ENCODE measurements around the gene ATP2C1. TPM values are rescaled to one million over a fixed set of nuclear protein-coding genes. Genes with fewer than 3 reads are reported as not detected.
"Not testable (repeated sequence)": the region's sequence is repeated elsewhere in the genome, so short reads cannot be mapped to it uniquely, and the experiment has no call there.

Gene ATP2C1, protein sequence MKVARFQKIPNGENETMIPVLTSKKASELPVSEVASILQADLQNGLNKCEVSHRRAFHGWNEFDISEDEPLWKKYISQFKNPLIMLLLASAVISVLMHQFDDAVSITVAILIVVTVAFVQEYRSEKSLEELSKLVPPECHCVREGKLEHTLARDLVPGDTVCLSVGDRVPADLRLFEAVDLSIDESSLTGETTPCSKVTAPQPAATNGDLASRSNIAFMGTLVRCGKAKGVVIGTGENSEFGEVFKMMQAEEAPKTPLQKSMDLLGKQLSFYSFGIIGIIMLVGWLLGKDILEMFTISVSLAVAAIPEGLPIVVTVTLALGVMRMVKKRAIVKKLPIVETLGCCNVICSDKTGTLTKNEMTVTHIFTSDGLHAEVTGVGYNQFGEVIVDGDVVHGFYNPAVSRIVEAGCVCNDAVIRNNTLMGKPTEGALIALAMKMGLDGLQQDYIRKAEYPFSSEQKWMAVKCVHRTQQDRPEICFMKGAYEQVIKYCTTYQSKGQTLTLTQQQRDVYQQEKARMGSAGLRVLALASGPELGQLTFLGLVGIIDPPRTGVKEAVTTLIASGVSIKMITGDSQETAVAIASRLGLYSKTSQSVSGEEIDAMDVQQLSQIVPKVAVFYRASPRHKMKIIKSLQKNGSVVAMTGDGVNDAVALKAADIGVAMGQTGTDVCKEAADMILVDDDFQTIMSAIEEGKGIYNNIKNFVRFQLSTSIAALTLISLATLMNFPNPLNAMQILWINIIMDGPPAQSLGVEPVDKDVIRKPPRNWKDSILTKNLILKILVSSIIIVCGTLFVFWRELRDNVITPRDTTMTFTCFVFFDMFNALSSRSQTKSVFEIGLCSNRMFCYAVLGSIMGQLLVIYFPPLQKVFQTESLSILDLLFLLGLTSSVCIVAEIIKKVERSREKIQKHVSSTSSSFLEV
- total RNA-seq: 10 to 100 TPM; 57.5 to 63.8 TPM

DNA sequence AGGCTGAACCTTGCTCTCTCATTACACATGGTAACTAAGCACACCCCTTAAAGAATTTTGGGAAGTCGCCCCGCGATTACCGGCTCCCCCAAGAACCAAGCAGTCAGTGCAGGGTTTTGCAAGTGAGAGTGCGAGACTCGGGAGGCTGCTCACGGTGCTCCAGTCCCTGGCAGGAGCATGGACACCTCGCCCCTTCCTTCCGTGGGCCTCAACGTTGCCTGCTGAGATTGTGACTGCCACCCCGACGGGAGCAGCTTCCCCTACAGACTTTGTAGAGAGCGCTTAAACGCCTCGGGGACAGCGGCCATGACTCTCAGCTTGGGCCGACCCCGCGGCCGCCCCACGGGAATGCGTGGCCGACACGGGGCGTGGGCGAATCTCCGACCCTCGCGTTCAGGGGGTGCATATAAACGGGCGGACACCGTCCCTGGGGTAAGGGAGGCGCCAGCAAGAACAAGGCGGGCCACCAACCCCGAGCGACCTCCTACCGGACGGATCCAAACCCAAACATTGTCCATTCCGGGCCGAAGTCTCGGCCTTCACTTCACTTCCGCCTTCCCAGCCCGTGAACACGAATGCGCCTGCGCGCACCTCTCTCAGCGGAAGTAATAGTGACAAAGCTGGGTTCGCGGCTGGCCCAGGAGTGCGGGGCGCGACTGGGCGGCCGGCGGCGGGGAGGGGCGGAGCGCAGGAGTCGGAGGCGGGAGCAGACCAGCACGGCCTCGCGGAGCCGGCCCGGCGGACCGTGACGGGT is at the start of gene ATP2C1:
TSS of gene ATP2C1 (plus strand) at position 709 of the 754 bp plus-strand sequence. CDS start 686 bp downstream, outside the sequence.
- DNase-seq: peak; percentile 93
- Mint-ChIP-seq H3K27me3 (no peaks in the 10 kb centered on the region), H3K4me1 (peaks cover 36% of the 10 kb centered on the region), H3K4me3 (peak within 1 kb of the TSS; percentile 93), H3K9me3 (no peaks in the 10 kb centered on the region), H3K36me3 (ENCODE audit: low read depth) (peaks cover 3% of the 10 kb centered on the region), H3K27ac (peak within 1 kb of the TSS; percentile 97)
- ChIA-PET POLR2A (interaction anchor here (0.5 to 3.6 kb wide), 35 partner anchors 8 to 714 kb away, joined by 3 to 48 read pairs (median 4); partner anchors contain the start of genes ASTE1, NEK11, NUDT16 and PIK3R4), CTCF (interaction anchor here (0.6 to 4.4 kb wide), 28 partner anchors 9 to 800 kb away, joined by 3 to 52 read pairs (median 4); partner anchors contain the start of genes ASTE1, NEK11 and PIK3R4)

DNA sequence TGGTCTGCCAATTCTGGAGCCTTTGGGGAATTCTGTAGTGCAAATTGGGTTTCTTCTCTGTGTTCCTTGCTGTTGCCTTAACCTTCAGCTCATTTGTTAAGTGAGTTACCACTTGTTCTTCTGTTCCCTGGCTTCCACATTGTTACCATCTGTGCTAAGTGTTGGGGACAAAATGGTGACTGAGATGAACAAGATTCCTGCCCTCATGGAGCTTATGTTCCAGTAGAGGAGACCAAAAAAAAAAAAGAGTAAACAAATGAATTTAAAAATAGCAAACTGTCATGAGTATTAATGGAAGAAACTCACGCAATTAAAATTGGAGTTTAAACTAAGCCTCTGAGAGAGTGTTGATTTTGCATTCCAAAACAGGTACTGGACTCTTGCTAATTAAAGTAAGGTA is 49.4 kb upstream of the ATP2C1 start:
- CTCF ChIA-PET: no interaction called here
- no peak for DNase-seq
- Mint-ChIP-seq H3K9me3 (no peaks in the 10 kb centered on the region), H3K4me1 (peaks cover 5% of the 10 kb centered on the region), H3K27ac (no peak overlapping the region), H3K36me3 (ENCODE audit: low read depth) (no peaks in the 10 kb centered on the region), H3K27me3 (peaks cover 4% of the 10 kb centered on the region), H3K4me3 (no peak overlapping the region)
- POLR2A ChIA-PET: no interaction called here

DNA sequence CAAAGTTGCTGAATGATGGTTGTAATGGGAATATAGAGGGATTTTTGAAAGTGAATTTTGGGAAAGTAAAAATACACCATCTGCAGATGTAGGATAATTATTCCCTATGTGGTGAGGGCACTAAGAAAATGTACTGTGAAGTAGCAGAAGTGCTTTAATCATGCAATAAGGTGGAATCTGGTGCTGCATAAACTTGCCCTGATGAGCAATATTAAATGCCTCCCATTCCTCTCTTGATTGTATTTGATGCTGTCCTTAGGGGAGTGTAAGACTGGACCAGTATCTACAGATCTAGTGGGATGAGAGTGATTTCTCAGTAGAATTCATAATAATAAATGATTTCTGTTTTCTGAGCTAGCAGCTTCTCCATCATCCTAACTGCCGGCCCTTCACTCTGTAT is 47.7 kb upstream of the ATP2C1 start:
- H3K9me3 Mint-ChIP-seq: no peaks in the 10 kb centered on the region
- H3K36me3 Mint-ChIP-seq (ENCODE audit: low read depth): no peaks in the 10 kb centered on the region
- H3K27ac Mint-ChIP-seq: no peak overlapping the region
- POLR2A ChIA-PET: no interaction called here
- H3K27me3 Mint-ChIP-seq: peaks cover 5% of the 10 kb centered on the region
- H3K4me3 Mint-ChIP-seq: no peak overlapping the region
- peaks cover 22% of the 10 kb centered on the region for H3K4me1 Mint-ChIP-seq
- DNase-seq: no peak
- CTCF ChIA-PET: no interaction called here

DNA sequence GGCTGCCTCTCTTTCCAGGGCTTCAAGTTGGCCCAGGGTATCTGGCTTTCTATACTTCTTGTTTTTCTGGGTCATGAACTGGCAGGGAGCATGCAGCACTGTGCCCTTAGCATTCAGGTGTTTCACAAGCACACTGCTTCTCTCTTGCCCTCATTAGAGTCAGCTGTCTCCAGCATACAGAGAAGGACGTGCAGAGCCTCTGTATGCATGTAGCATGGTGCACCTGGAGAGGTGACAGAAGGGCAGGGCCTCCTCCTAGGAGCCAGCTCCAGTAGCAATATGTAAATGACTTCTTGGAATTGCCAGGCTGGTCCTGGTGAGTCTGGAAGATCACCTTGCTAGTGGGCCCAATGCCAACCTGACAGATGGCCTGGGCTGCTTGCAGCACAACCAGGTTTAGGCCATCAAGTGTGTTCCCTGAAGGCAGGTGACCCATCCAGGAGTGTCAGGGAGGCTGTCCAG is 44.8 kb upstream of the ATP2C1 start:
- POLR2A ChIA-PET: no interaction called here
- no peak overlapping the region for H3K4me3 Mint-ChIP-seq
- no peak overlapping the region for H3K27ac Mint-ChIP-seq
- H3K4me1 Mint-ChIP-seq: peaks cover 28% of the 10 kb centered on the region
- peaks cover 13% of the 10 kb centered on the region for H3K27me3 Mint-ChIP-seq
- CTCF ChIA-PET: interaction anchor here (2.0 kb wide), 1 partner anchor 45 kb away, joined by 8 read pairs; the partner anchor contains the start of gene ATP2C1
- H3K36me3 Mint-ChIP-seq (ENCODE audit: low read depth): no peaks in the 10 kb centered on the region
- no peak for DNase-seq
- H3K9me3 Mint-ChIP-seq: no peaks in the 10 kb centered on the region

DNA sequence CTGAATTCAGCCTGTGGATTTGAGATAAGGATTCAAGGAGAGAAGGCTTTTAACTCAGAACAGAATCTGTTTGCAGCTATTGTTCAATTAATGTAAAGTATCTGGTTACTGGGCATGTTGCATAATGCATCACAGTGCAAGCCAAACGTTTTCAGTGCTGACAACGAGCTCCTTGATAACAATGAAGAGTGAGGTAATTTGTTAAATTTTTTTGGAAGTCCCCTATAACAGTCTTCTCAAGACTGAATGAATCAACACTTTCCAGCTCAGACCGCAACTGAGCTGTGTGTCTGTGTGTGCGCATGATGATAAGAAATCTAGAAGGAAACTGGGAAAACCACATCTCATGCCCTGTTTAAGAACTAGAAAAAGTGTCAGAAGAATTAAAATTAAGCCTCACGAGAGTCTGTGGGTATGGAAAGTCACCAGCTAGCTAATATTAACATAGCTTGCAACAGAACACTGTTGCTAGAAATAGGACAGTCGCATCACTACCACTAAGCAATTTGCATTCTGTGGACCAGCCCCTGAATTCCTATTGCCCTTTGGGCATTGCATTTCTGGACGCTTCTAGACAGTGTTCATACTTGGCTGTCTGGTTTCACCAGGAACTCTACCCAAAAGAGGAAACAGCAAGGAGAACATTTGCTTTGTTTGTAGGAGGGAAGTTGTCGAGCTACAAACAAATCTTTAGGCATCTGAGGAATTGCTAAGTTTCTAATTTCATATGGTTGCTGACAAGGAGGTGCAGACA is 43.7 kb upstream of the ATP2C1 start:
- no peaks in the 10 kb centered on the region for H3K9me3 Mint-ChIP-seq
- H3K4me3 Mint-ChIP-seq: peak overlapping the region; percentile 17
- peak; percentile 55 for DNase-seq
- H3K36me3 Mint-ChIP-seq (ENCODE audit: low read depth): peaks cover 3% of the 10 kb centered on the region
- peaks cover 28% of the 10 kb centered on the region for H3K4me1 Mint-ChIP-seq
- ChIA-PET CTCF (interaction anchor here (0.5 to 2.0 kb wide), 3 partner anchors 34 to 103 kb away, joined by 4 to 8 read pairs (median 5); partner anchors contain the start of gene ATP2C1), POLR2A (interaction anchor here (0.8 to 1.1 kb wide), 3 partner anchors 43 to 174 kb away, joined by 3 to 8 read pairs (median 3); partner anchors contain the start of genes ATP2C1 and PIK3R4)
- peak overlapping the region; percentile 28 for H3K27ac Mint-ChIP-seq
- peaks cover 19% of the 10 kb centered on the region for H3K27me3 Mint-ChIP-seq

DNA sequence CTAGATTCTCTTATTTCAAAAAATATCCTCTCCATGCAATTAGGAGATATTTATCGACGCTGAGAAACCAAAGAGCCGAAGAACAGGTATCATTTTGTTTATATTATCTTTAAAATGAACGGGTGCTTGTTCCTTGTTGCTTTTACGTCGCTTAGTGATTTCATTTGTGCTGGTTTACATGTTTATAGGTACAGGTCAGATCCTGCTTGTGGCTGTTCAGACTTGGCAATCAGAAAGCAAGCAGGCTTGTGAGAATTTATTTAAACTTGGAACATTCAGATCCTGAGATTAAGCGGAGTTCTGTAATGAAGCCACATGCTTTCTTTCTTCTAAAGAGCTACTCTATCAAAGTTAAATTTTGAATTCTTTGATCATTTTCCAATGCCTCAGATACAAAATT is 43.0 kb upstream of the ATP2C1 start:
- Mint-ChIP-seq H3K4me1 (peaks cover 28% of the 10 kb centered on the region), H3K36me3 (ENCODE audit: low read depth) (peaks cover 3% of the 10 kb centered on the region), H3K9me3 (no peaks in the 10 kb centered on the region), H3K27ac (no peak overlapping the region), H3K4me3 (peak overlapping the region; percentile 17), H3K27me3 (peaks cover 23% of the 10 kb centered on the region)
- no peak for DNase-seq
- POLR2A ChIA-PET: interaction anchor here (1.1 kb wide), 2 partner anchors 43 to 174 kb away, joined by 3 to 8 read pairs; partner anchors contain the start of gene ATP2C1
- CTCF ChIA-PET: interaction anchor here (1.3 to 2.0 kb wide), 2 partner anchors 43 to 103 kb away, joined by 4 to 8 read pairs; partner anchors contain the start of gene ATP2C1

DNA sequence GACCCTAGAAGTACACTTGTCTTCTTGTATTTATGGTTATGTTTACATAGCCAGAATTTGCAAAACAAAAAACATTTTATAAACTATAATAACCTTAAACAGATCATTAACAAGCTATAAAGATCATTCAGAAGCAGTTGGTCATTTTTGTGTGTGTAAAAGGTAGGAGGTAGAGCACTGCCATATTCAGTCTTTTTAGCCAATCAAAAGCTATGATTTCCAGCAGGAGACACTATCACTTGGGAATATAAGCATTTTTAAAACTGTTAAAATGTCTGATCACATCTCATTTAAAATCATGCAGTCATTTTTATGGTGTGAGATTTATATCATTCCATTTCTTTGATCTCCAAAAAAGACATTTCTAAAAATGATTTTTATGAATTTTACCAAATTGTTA is 42.6 kb upstream of the ATP2C1 start:
- Mint-ChIP-seq H3K9me3 (no peaks in the 10 kb centered on the region), H3K27me3 (peaks cover 23% of the 10 kb centered on the region), H3K4me1 (peaks cover 28% of the 10 kb centered on the region), H3K4me3 (no peak overlapping the region), H3K36me3 (ENCODE audit: low read depth) (peaks cover 3% of the 10 kb centered on the region), H3K27ac (no peak overlapping the region)
- ChIA-PET CTCF (no interaction called here), POLR2A (interaction anchor here (1.1 to 1.4 kb wide), 2 partner anchors 42 to 173 kb away, joined by 3 read pairs; no protein-coding TSS in a partner anchor)
- no peak for DNase-seq

DNA sequence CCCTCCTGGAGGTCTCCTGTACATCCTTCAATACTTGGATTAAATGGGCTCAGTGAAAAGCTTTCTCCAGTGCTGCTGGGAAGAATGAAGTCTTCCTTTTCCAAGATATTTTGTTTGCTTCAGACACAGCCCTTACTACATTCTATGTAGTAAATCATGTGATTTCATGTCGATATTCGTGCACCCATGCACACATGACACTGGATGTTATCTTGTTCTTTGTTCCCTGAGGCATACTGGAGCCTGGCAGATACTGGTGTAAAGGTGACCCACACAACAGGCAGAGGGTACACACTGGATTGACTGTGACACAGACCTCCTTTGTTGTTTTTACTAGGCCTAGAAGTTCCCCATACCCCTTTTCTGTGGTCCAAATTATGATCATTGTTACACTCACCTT is 40.3 kb upstream of the ATP2C1 start:
- no peak overlapping the region for H3K4me3 Mint-ChIP-seq
- peaks cover 28% of the 10 kb centered on the region for H3K4me1 Mint-ChIP-seq
- no peak for DNase-seq
- ChIA-PET POLR2A (no interaction called here), CTCF (no interaction called here)
- H3K27me3 Mint-ChIP-seq: peaks cover 25% of the 10 kb centered on the region
- no peaks in the 10 kb centered on the region for H3K9me3 Mint-ChIP-seq
- peaks cover 3% of the 10 kb centered on the region for H3K36me3 Mint-ChIP-seq (ENCODE audit: low read depth)
- H3K27ac Mint-ChIP-seq: no peak overlapping the region

DNA sequence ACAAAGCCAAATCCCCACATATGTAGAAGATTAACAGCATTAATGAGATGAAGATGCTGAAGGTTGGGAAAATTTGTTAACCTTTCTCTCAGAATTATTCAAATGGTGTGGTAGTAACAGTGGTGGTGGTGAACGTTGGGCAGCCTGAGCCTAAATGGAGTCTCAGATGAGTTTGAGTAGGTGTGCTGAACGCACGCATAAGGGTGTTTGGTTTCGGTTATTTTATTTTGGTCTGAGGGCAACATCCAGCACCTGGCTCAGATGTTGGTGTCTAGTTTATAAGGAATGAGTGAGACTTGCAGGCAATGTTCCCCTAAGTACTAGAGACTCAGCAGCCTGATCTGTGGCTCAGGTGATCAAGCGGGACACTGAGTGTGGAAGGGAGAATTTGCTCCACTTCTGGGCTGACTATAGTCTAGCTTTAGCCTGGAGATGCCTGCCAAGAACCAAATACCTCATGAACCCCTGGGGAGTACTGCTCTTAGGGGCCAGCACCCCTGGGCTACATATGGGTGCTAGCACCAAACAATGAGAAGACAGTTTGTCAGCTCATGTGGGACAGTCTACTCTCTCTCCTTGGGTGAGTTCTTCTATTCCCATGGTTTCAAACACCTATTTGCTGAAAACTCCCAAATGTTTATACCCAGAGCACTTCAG is 39.5 kb upstream of the ATP2C1 start:
- Mint-ChIP-seq H3K27ac (no peak overlapping the region), H3K4me1 (peaks cover 24% of the 10 kb centered on the region), H3K36me3 (ENCODE audit: low read depth) (peaks cover 3% of the 10 kb centered on the region), H3K27me3 (peaks cover 26% of the 10 kb centered on the region), H3K9me3 (no peaks in the 10 kb centered on the region), H3K4me3 (no peak overlapping the region)
- ChIA-PET CTCF (no interaction called here), POLR2A (no interaction called here)
- no peak for DNase-seq

DNA sequence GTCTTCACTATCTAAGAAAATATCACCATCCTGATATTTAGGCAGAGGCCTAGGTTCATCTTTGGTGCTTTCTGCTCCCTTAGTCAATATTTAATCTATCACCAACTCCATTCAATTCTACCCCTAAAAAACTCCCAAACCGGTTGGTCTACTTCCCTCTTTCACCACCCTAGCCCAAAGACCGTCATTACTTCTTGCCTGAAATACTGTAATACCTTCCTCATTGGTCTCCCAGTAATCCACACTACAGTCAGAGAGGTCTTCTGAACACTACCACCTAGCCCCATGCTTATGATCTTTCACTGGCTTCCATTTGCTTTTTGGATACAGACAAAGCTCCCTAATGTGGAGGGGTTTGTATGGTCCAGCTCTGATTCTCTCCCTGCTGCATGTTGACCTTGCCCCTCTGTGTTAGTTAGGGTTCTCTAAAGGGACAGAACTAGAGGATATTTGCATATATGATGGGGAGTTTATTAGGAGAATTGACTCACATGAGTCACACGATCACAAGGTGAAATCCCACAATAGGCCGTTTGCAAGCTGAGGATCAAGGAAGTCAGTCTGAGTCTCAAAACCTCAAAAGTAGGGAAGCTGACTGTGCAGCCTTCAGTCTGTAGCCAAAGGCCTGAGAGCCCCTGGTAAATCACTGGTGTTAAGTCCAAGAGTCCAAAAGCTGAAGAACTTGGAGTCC is 36.4 kb upstream of the ATP2C1 start:
- H3K27me3 Mint-ChIP-seq: peaks cover 29% of the 10 kb centered on the region
- H3K4me3 Mint-ChIP-seq: no peak overlapping the region
- H3K27ac Mint-ChIP-seq: no peak overlapping the region
- peaks cover 3% of the 10 kb centered on the region for H3K36me3 Mint-ChIP-seq (ENCODE audit: low read depth)
- no peak for DNase-seq
- H3K4me1 Mint-ChIP-seq: no peaks in the 10 kb centered on the region
- ChIA-PET POLR2A (no interaction called here), CTCF (interaction anchor here (1.1 kb wide), 1 partner anchor 33 kb away, joined by 3 read pairs; no protein-coding TSS in a partner anchor)
- no peaks in the 10 kb centered on the region for H3K9me3 Mint-ChIP-seq

DNA sequence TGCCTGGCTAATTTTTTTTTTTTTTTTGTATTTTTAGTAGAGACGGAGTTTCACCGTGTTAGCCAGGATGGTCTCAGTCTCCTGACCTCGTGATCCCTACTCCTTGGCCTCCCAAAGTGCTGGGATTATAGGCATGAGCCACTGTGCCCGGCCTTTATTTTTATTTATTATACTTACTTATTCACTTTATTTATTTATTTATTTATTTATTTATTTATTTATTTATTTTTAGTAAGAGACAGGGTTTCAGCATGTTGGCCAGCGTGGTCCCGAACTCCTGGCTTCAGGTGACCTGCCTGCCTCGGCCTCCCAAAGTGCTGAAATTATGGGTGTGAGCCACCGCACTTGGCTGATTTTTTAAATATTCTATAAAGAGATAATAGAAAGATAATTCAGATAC is 31.8 kb upstream of the ATP2C1 start:
- POLR2A ChIA-PET; DNase-seq; H3K27ac Mint-ChIP-seq; H3K4me1 Mint-ChIP-seq; H3K9me3 Mint-ChIP-seq; H3K4me3 Mint-ChIP-seq; CTCF ChIA-PET; H3K36me3 Mint-ChIP-seq (ENCODE audit: low read depth): not testable (repeated sequence)
- peaks cover 11% of the 10 kb centered on the region for H3K27me3 Mint-ChIP-seq
